GM21737 (cell line): ENCODE results near the gene LRRC4.

Source experiments
- ATAC-seq: cut with Tn5 transposase; IDR thresholded peaks from one replicate; pipeline ENCODE4 v1.9.1; 2021; ENCODE audit warnings: mild to moderate bottlenecking, moderate library complexity; ENCODE audit not compliant: unreplicated experiment

Gene LRRC4

GRCh38 chr7:128008141-128008540, 23.1 kb downstream of the LRRC4 start:
- no peak for ATAC-seq

- ATAC-seq: no peak
Measured at GRCh38 chr7:128007303-128007680, 23.9 kb downstream of the LRRC4 start.

- ATAC-seq: no peak
Measured at GRCh38 chr7:128006550-128007302, 24.5 kb downstream of the LRRC4 start.

- ATAC-seq: no peak
Measured at GRCh38 chr7:128005759-128006159, 25.5 kb downstream of the LRRC4 start.

GRCh38 chr7:128005117-128005516, 26.1 kb downstream of the LRRC4 start:
- ATAC-seq: no peak

- ATAC-seq: no peak
Measured at GRCh38 chr7:128004623-128005022, 26.6 kb downstream of the LRRC4 start.

GRCh38 chr7:128003787-128004186, 27.4 kb downstream of the LRRC4 start:
- no peak for ATAC-seq

- peak; percentile 53 for ATAC-seq
Measured at GRCh38 chr7:128003167-128003566, 28.1 kb downstream of the LRRC4 start.

GRCh38 chr7:128000854-128001265, 30.4 kb downstream of the LRRC4 start:
- peak; percentile 39 for ATAC-seq

- ATAC-seq: no peak
Measured at GRCh38 chr7:128000048-128000447, 31.2 kb downstream of the LRRC4 start.

- no peak for ATAC-seq
Measured at GRCh38 chr7:127998671-127999070, 32.6 kb downstream of the LRRC4 start.

GRCh38 chr7:127997226-127997922, 33.9 kb downstream of the LRRC4 start:
- ATAC-seq: no peak

- ATAC-seq: no peak
Measured at GRCh38 chr7:127996253-127997071, 34.8 kb downstream of the LRRC4 start.

- no peak for ATAC-seq
Measured at GRCh38 chr7:127995881-127996215, 35.4 kb downstream of the LRRC4 start.

GRCh38 chr7:127995156-127995880, 35.9 kb downstream of the LRRC4 start:
- no peak for ATAC-seq

- ATAC-seq: no peak
Measured at GRCh38 chr7:127993987-127994386, 37.2 kb downstream of the LRRC4 start.

GRCh38 chr7:127993317-127993716, 37.9 kb downstream of the LRRC4 start:
- ATAC-seq: no peak

- no peak for ATAC-seq
Measured at GRCh38 chr7:127988751-127989150, 42.5 kb downstream of the LRRC4 start.

GRCh38 chr7:127986581-127987521, 44.4 kb downstream of the LRRC4 start:
- ATAC-seq: no peak

GRCh38 chr7:127983804-127984332, 47.4 kb downstream of the LRRC4 start:
- ATAC-seq: no peak
